Measurements from ENCODE around the gene GRIN2D. TPM values are rescaled to one million over a fixed set of nuclear protein-coding genes. Genes with fewer than 3 reads are reported as not detected.
A peak's percentile ranks its signal among the peaks of the same experiment; 100 is the strongest.

The GRIN2D gene
- total RNA-seq, 1 donor from 2014 or later: not detected

DNA sequence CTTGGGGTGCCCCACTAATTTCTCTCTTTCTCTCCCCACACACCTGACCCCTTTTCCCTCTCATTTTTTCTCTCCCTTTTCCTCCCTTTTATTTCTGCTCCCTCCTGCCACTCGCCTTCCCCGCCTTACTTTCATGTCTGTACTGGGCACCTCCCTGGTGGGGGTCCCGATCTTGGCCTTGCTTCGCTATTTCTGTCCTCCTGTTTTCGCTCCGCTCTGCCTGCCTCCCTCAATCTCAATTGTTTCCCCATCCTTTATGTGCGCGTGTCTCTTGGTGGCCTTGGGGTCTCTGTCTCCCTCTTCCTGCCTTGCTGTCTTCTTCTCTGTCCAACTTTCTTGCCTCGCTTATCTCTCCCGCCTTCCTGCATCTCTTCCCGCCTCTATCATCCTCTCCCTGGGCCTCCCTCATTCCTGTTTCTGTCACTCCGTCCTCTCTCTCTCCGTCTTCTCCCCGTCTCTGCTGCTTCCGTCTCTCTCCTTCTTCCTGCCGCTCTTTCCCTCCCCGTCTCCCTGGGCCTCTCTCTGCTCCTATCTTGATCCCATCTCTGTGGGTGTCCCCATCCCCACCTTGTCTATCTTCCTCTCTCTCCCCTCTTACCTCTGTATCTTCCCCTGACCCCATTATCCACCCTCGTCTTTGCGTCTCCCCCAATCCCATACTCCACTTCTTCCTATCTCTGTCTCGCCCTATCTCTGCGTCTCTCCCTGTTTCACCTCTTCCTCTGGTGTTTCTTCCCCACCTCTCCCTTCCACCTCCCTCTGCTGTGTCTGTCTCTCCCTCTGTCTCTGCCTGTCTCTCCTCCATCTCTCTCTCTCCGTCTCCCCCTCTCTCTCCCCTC is 4.0 kb downstream of the GRIN2D start:
- peaks cover 17% of the 10 kb centered on the region for H3K27me3 ChIP-seq
- no peak overlapping the region for H3K27ac ChIP-seq
- peak overlapping the region; percentile 33 to 48 for H3K4me3 ChIP-seq
- no peak for DNase-seq (ENCODE audit: extremely low spot score in 2 of 2)
- H3K4me1 ChIP-seq: peaks cover 26% of the 10 kb centered on the region
- intact Hi-C loops (cut with DNase I): no loop called here
- no peaks in the 10 kb centered on the region for H3K9me3 ChIP-seq
- TF ChIP-seq, protein P1, sequence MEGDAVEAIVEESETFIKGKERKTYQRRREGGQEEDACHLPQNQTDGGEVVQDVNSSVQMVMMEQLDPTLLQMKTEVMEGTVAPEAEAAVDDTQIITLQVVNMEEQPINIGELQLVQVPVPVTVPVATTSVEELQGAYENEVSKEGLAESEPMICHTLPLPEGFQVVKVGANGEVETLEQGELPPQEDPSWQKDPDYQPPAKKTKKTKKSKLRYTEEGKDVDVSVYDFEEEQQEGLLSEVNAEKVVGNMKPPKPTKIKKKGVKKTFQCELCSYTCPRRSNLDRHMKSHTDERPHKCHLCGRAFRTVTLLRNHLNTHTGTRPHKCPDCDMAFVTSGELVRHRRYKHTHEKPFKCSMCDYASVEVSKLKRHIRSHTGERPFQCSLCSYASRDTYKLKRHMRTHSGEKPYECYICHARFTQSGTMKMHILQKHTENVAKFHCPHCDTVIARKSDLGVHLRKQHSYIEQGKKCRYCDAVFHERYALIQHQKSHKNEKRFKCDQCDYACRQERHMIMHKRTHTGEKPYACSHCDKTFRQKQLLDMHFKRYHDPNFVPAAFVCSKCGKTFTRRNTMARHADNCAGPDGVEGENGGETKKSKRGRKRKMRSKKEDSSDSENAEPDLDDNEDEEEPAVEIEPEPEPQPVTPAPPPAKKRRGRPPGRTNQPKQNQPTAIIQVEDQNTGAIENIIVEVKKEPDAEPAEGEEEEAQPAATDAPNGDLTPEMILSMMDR (IDR thresholded peaks at IDR 0.05): no peak
- no peak for TF ChIP-seq POLR2A (IDR thresholded peaks at IDR 0.05)
- TF ChIP-seq POLR2AphosphoS5 (IDR thresholded peaks at IDR 0.05; ENCODE audit: insufficient read depth in 1 of 2, low read depth in 1 of 2): no peak
- H3K36me3 ChIP-seq: no peaks in the 10 kb centered on the region

GRCh38 chr19:48398102-48398374 is 4.6 kb downstream of the GRIN2D start:
- Histone ChIP-seq H3K27me3 (peaks cover 17% of the 10 kb centered on the region), H3K36me3 (no peaks in the 10 kb centered on the region), H3K9me3 (no peaks in the 10 kb centered on the region), H3K4me1 (peaks cover 26% of the 10 kb centered on the region), H3K4me3 (peak overlapping the region; percentile 33 to 48), H3K27ac (no peak overlapping the region)
- intact Hi-C loops (cut with DNase I): no loop called here
- no peak for DNase-seq (ENCODE audit: extremely low spot score in 2 of 2)
- TF ChIP-seq, protein P1 (IDR thresholded peaks at IDR 0.05): no peak
- TF ChIP-seq POLR2AphosphoS5 (IDR thresholded peaks at IDR 0.05; ENCODE audit: insufficient read depth in 1 of 2, low read depth in 1 of 2) (no peak), POLR2A (IDR thresholded peaks at IDR 0.05) (no peak)

DNA sequence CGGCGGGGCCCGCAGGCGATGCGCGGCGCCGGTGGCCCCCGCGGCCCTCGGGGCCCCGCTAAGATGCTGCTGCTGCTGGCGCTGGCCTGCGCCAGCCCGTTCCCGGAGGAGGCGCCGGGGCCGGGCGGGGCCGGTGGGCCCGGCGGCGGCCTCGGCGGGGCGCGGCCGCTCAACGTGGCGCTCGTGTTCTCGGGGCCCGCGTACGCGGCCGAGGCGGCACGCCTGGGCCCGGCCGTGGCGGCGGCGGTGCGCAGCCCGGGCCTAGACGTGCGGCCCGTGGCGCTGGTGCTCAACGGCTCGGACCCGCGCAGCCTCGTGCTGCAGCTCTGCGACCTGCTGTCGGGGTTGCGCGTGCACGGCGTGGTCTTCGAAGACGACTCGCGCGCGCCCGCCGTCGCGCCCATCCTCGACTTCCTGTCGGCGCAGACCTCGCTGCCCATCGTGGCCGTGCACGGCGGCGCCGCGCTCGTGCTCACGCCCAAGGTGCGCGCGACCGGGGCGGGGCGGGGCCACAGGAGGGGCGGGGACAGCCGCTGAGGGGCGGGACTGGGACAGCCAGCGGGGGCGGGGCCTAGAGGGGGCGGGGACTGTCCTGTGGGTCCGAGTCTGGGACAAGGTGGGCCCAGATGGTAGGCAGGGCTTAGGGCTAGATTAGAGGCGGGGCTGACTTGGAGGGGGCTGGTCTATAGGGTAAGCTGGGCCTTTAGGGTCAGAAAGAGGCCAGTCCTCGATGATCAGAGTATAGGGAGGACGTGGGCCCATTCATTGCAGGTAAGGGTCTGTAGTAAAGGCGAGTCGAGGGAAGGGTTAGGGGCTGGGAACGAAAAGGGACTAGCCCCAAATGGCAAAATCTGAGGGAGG is 5.1 kb downstream of the GRIN2D start:
- intact Hi-C loops (cut with DNase I): no loop called here
- Histone ChIP-seq H3K4me1 (peaks cover 22% of the 10 kb centered on the region), H3K27me3 (peaks cover 17% of the 10 kb centered on the region), H3K27ac (no peak overlapping the region), H3K9me3 (no peaks in the 10 kb centered on the region), H3K4me3 (peak overlapping the region; percentile 33 to 48), H3K36me3 (no peaks in the 10 kb centered on the region)
- DNase-seq (ENCODE audit: extremely low spot score in 2 of 2): no peak
- TF ChIP-seq POLR2AphosphoS5 (IDR thresholded peaks at IDR 0.05; ENCODE audit: insufficient read depth in 1 of 2, low read depth in 1 of 2) (no peak), POLR2A (IDR thresholded peaks at IDR 0.05) (no peak)
- TF ChIP-seq, protein P1 (IDR thresholded peaks at IDR 0.05): no peak

GRCh38 chr19:48400018-48400742 is 6.7 kb downstream of the GRIN2D start:
- TF ChIP-seq, protein P1 (IDR thresholded peaks at IDR 0.05): no peak
- no peak for TF ChIP-seq POLR2A (IDR thresholded peaks at IDR 0.05)
- no peak for TF ChIP-seq POLR2AphosphoS5 (IDR thresholded peaks at IDR 0.05; ENCODE audit: insufficient read depth in 1 of 2, low read depth in 1 of 2)
- H3K27ac ChIP-seq: no peak overlapping the region
- DNase-seq (ENCODE audit: extremely low spot score in 2 of 2): no peak
- no peaks in the 10 kb centered on the region for H3K36me3 ChIP-seq
- H3K4me1 ChIP-seq: peaks cover 8% of the 10 kb centered on the region
- no peaks in the 10 kb centered on the region for H3K9me3 ChIP-seq
- no peak overlapping the region for H3K4me3 ChIP-seq
- intact Hi-C loops (cut with DNase I): no loop called here
- H3K27me3 ChIP-seq: peaks cover 11% of the 10 kb centered on the region

All from vagina (tissue), 2 donors.